ENCODE results near the gene GAS2L3. TPM values are rescaled to one million over a fixed set of nuclear protein-coding genes. Genes with fewer than 3 reads are reported as not detected.
A peak's percentile ranks its signal among the peaks of the same experiment; 100 is the strongest.

Gene GAS2L3
- total RNA-seq, 6 experiments from 2014 or later, result 1.2 to 9.4 (median 2.8) TPM

DNA sequence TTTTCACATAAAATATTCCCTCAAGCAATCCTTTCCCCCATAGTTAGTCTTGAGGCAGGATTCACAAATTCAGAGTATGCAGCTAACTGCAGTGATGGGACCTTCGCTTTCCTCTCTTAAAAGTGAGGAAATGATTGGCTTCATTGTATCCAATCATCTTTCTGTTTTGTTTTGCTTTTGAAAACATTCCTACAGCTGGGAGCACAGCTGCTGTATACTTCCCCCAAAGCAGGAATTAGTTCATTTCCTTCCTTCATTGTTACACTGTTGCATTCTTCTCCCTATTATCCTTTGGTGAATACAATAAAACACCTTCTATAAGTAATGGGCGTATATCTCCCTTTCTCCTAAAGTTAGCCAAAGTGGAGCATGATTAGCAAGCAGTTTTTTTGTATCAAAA, 9.4 kb upstream of the GAS2L3 start:
- no peak overlapping the region for H3K4me3 ChIP-seq
- no peak overlapping the region for H3K27ac ChIP-seq
- intact Hi-C loops (cut with DNase I), result no loop called here
- WGBS (ENCODE audit: insufficient coverage, low coverage, low lambda C conversion rate, missing lambda C conversion rate), result 62% methylated on average over 2 of the region's 2 CpGs
- ATAC-seq (peak; percentile 8 to 55 (median 20)), DNase-seq (no peak)
- H3K9me3 ChIP-seq, result no peaks in the 10 kb centered on the region
- H3K4me1 ChIP-seq, result no peaks in the 10 kb centered on the region
- no peak for TF ChIP-seq POLR2A (IDR thresholded peaks at IDR 0.05)
- TF ChIP-seq, protein P1, sequence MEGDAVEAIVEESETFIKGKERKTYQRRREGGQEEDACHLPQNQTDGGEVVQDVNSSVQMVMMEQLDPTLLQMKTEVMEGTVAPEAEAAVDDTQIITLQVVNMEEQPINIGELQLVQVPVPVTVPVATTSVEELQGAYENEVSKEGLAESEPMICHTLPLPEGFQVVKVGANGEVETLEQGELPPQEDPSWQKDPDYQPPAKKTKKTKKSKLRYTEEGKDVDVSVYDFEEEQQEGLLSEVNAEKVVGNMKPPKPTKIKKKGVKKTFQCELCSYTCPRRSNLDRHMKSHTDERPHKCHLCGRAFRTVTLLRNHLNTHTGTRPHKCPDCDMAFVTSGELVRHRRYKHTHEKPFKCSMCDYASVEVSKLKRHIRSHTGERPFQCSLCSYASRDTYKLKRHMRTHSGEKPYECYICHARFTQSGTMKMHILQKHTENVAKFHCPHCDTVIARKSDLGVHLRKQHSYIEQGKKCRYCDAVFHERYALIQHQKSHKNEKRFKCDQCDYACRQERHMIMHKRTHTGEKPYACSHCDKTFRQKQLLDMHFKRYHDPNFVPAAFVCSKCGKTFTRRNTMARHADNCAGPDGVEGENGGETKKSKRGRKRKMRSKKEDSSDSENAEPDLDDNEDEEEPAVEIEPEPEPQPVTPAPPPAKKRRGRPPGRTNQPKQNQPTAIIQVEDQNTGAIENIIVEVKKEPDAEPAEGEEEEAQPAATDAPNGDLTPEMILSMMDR (IDR thresholded peaks at IDR 0.05), result no peak
- H3K36me3 ChIP-seq, result peaks cover 0 to 19% (median 3%) of the 10 kb centered on the region in 4 donors
- no peaks in the 10 kb centered on the region for H3K27me3 ChIP-seq

DNA sequence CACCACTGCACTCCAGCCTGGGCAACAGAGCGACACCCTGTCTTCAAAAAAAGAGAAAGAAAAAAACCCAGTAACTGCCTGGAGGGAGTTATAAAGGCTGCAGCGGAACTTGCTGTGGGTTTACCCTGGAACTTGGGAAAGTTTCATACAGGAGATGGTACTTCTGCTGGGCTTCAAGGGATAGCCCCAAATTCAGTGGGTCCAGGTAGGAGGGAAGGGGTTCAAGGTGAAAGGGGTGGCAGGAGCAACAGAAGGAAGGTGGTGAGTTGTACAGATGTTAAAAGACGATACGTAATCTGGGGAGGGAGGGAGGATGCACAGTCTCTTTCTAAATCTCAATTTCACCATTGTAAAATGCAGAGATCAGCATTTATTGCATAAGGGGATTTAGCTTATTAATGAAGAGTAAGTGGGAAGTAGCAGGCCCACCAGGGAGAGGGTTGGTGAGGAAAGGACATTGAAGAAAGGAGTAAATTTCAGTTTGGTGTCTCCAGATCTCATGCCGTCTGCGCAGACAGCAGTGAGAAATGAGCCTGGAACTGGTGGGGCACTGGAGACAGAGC, 8.5 kb upstream of the GAS2L3 start:
- TF ChIP-seq POLR2A (IDR thresholded peaks at IDR 0.05), result no peak
- TF ChIP-seq, protein P1 (IDR thresholded peaks at IDR 0.05), result no peak
- intact Hi-C loops (cut with DNase I), result no loop called here

DNA sequence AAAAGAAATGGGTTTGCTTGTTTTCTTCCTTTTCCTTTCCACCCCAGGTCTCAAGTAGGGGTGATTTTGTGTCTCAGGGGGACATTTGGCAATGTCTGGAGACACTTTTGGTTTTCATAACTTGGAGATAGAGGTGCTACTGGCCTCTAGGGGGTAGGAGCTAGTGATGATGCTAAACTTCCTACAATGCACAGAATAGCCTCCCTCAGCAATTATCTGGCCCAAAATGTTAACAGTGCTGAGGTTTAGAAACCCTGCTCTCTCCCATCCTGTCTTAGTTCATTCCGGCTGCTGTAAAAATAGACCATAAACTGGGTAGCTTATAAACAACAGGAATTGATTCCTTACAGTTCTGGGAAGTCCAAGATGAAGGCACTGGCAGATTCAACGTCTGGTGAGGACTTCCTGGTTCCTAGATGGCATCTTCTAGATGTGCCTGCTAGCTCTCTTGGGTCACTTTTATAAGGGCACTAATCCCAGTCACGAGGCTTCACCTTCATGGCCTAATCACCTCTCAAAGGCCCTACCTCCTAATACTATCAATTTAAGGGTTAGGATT, 7.4 kb upstream of the GAS2L3 start:
- peak; percentile 41 to 49 (median 44) for ATAC-seq
- intact Hi-C loops (cut with DNase I), result no loop called here

More for the DNA sequence above, 8.5 kb upstream of the GAS2L3 start:
- 78% methylated on average over 6 of the region's 6 CpGs for WGBS (ENCODE audit: insufficient coverage, low coverage, low lambda C conversion rate, missing lambda C conversion rate)
- Histone ChIP-seq H3K27me3 (no peaks in the 10 kb centered on the region), H3K36me3 (peaks cover 0 to 19% (median 3%) of the 10 kb centered on the region in 4 donors), H3K9me3 (no peaks in the 10 kb centered on the region), H3K4me3 (no peak overlapping the region), H3K27ac (no peak overlapping the region), H3K4me1 (no peaks in the 10 kb centered on the region)
- ATAC-seq, result peak in 1 of 4 donors; percentile 41
- DNase-seq, result no peak

DNA sequence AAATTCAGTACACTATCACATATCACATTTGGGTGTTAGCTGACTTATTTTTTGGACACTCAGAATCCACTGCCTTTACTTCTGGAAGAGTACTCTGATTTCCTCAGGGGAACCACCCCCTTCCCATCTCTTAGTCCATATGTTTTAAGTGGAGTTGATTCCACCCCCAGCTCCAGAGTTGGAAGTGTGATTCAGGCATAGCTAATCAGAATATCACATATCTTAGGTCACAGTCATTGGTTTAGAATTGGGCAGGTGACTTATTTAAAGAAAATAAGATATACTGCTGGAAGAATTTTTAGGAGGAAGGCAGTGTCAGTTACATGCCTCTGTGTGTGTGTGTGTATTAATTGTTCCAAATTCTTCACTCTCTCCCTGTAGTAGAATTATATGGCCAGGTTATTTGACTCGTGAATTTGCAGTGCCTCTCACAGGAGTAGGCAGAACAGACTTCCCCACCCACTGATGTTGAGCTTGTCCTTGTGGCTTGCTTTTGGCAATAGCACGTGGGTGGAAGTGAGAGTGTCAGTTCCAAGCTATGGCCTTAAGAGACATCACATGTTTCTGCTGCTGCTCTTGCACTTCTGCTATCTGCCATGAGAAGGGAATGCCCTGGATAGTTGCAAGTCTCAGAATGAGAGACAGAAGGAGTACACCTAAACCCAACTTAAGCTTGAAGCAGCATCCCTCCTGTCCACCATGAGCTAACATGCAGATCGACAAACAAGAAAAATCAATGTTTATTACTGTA, 6.4 kb upstream of the GAS2L3 start:
- Histone ChIP-seq H3K9me3 (no peaks in the 10 kb centered on the region), H3K27ac (no peak overlapping the region), H3K4me3 (no peak overlapping the region), H3K4me1 (no peaks in the 10 kb centered on the region), H3K27me3 (no peaks in the 10 kb centered on the region), H3K36me3 (peaks cover 0 to 12% (median 3%) of the 10 kb centered on the region in 4 donors)
- DNase-seq (no peak), ATAC-seq (peak; percentile 55 to 80 (median 72))
- TF ChIP-seq POLR2A (IDR thresholded peaks at IDR 0.05), result no peak
- TF ChIP-seq, protein P1 (IDR thresholded peaks at IDR 0.05), result no peak
- 11% methylated on average over 3 of the region's 3 CpGs for WGBS (ENCODE audit: insufficient coverage, low coverage, low lambda C conversion rate, missing lambda C conversion rate)
- intact Hi-C loops (cut with DNase I), result no loop called here

More for the DNA sequence above, 7.4 kb upstream of the GAS2L3 start:
- no peak overlapping the region for H3K27ac ChIP-seq
- no peak for TF ChIP-seq POLR2A (IDR thresholded peaks at IDR 0.05)
- TF ChIP-seq, protein P1 (IDR thresholded peaks at IDR 0.05), result no peak
- no peaks in the 10 kb centered on the region for H3K4me1 ChIP-seq
- H3K4me3 ChIP-seq, result no peak overlapping the region
- peaks cover 0 to 19% (median 3%) of the 10 kb centered on the region in 4 donors for H3K36me3 ChIP-seq
- no peaks in the 10 kb centered on the region for H3K9me3 ChIP-seq
- DNase-seq, result no peak
- WGBS (ENCODE audit: insufficient coverage, low coverage, low lambda C conversion rate, missing lambda C conversion rate), result 40% methylated on average over 3 of the region's 3 CpGs
- no peaks in the 10 kb centered on the region for H3K27me3 ChIP-seq
